GM23338 (cell line): ENCODE measurements around the gene FAM131B. TPM values are rescaled to one million over a fixed set of nuclear protein-coding genes. Genes with fewer than 3 reads are reported as not detected.

Experiments used
- ATAC-seq: fragments of 200-7000 bp; cut with Tn5 transposase; 3 replicates; pipeline ENCODE4 v1.9.1; 2020
- DNase-seq: peaks from one replicate; pipeline ENCODE4 v3.0.0-alpha.2; 2015; ENCODE audit warnings: low spot score
- H2AFZ ChIP-seq: fragments of 200-600 bp; sonication (generic); 2 replicates; pipeline ENCODE4 v1.8.0; 2016; ENCODE audit warnings: antibody characterized with exemption, mild to moderate bottlenecking, moderate library complexity
- H3F3A ChIP-seq: fragments of 200-600 bp; sonication (generic); replicated peaks from 2 replicates; pipeline ENCODE4 v1.8.0; 2017; ENCODE audit warnings: antibody characterized with exemption, mixed run types, low read depth
- H3K27ac ChIP-seq: fragments of 200-600 bp; sonication (generic); 2 replicates; pipeline ENCODE4 v1.6.1; 2016; ENCODE audit warnings: low read depth
- H3K27me3 ChIP-seq: fragments of 200-600 bp; sonication (generic); 2 replicates; pipeline ENCODE4 v1.8.0; 2016; ENCODE audit warnings: mild to moderate bottlenecking, mixed run types, moderate library complexity; ENCODE audit not compliant: insufficient read depth
- H3K36me3 ChIP-seq: fragments of 200-600 bp; sonication (generic); 2 replicates; pipeline ENCODE4 v1.8.0; 2016; ENCODE audit warnings: mild to moderate bottlenecking; ENCODE audit not compliant: insufficient read depth
- H3K4me1 ChIP-seq: fragments of 200-600 bp; sonication (generic); 2 replicates; pipeline ENCODE4 v1.8.0; 2016; ENCODE audit warnings: mild to moderate bottlenecking, moderate library complexity; ENCODE audit not compliant: insufficient read depth
- H3K4me2 ChIP-seq: fragments of 200-600 bp; sonication (generic); 2 replicates; pipeline ENCODE4 v1.7.1; 2017; ENCODE audit warnings: mixed run types
- H3K4me3 ChIP-seq: fragments of 200-600 bp; sonication (generic); 2 replicates; pipeline ENCODE4 v1.6.1; 2016; ENCODE audit warnings: mixed run types
- H3K79me2 ChIP-seq: fragments of 200-600 bp; sonication (generic); replicated peaks from 2 replicates; pipeline ENCODE4 v1.8.0; 2017; ENCODE audit warnings: mild to moderate bottlenecking; ENCODE audit not compliant: insufficient read depth
- H3K9me2 ChIP-seq: fragments of 200-600 bp; sonication (generic); 2 replicates; pipeline ENCODE4 v1.8.0; 2017; ENCODE audit not compliant: insufficient read depth
- H4K20me1 ChIP-seq: fragments of 200-600 bp; sonication (generic); replicated peaks from 2 replicates; pipeline ENCODE4 v1.8.0; 2017; ENCODE audit warnings: mild to moderate bottlenecking; ENCODE audit not compliant: insufficient read depth
- H3K27ac Mint-ChIP-seq: 2 replicates; pipeline ENCODE4 v1.8.0; 2020; ENCODE audit warnings: inconsistent platforms, mild to moderate bottlenecking, moderate library complexity, mixed read lengths
- H3K27me3 Mint-ChIP-seq: 3 replicates; pipeline ENCODE4 v1.8.0; 2022; ENCODE audit warnings: low read depth, mild to moderate bottlenecking, moderate library complexity, mixed read lengths, inconsistent platforms; ENCODE audit not compliant: insufficient read depth, poor library complexity
- H3K36me3 Mint-ChIP-seq: 3 replicates; pipeline ENCODE4 v1.8.0; 2021; ENCODE audit warnings: low read depth, mild to moderate bottlenecking, inconsistent platforms, moderate library complexity, mixed read lengths
- H3K4me1 Mint-ChIP-seq: 3 replicates; pipeline ENCODE4 v1.8.0; 2020; ENCODE audit warnings: mild to moderate bottlenecking, inconsistent platforms, mixed read lengths
- H3K4me3 Mint-ChIP-seq: 3 replicates; pipeline ENCODE4 v1.8.0; 2021; ENCODE audit warnings: moderate library complexity, mild to moderate bottlenecking, inconsistent platforms, mixed read lengths
- H3K9me3 Mint-ChIP-seq: 3 replicates; pipeline ENCODE4 v1.8.0; 2020; ENCODE audit warnings: moderate library complexity, mild to moderate bottlenecking, inconsistent platforms, mixed read lengths
- CREB1 ChIP-seq: fragments of 250-450 bp; sonication (Bioruptor Pico); IDR thresholded peaks from 2 replicates; pipeline ENCODE4 v1.5.0; 2020; ENCODE audit warnings: low read depth, mild to moderate bottlenecking, moderate library complexity
- ETS1 ChIP-seq: IDR thresholded peaks from 2 replicates; pipeline ENCODE4 v1.6.1; 2016; ENCODE audit warnings: antibody characterized with exemption
- EZH2 ChIP-seq: fragments of 200-600 bp; sonication (generic); IDR thresholded peaks from one replicate; pipeline ENCODE4 v1.8.0; 2017; ENCODE audit warnings: antibody characterized with exemption, mild to moderate bottlenecking, low read depth; ENCODE audit not compliant: unreplicated experiment
- EZH2phosphoT487 ChIP-seq: fragments of 200-600 bp; sonication (generic); IDR thresholded peaks from one replicate; pipeline ENCODE4 v1.8.1; 2018; ENCODE audit warnings: antibody characterized with exemption; ENCODE audit not compliant: unreplicated experiment
- JUNB ChIP-seq: IDR thresholded peaks from one replicate; pipeline ENCODE4 v1.6.1; 2016; ENCODE audit warnings: antibody characterized with exemption; ENCODE audit not compliant: unreplicated experiment
- NANOG ChIP-seq: IDR thresholded peaks from 2 replicates; pipeline ENCODE4 v1.6.1; 2016; ENCODE audit warnings: antibody characterized with exemption, borderline replicate concordance
- POLR2AphosphoS5 ChIP-seq: IDR thresholded peaks from 2 replicates; pipeline ENCODE4 v1.6.1; 2016; ENCODE audit warnings: antibody characterized with exemption, low read depth
- STAT1 ChIP-seq: IDR thresholded peaks from one replicate; pipeline ENCODE4 v1.6.1; 2016; ENCODE audit warnings: antibody characterized with exemption; ENCODE audit not compliant: unreplicated experiment
- ZNF114 ChIP-seq: fragments of 250-450 bp; sonication (Bioruptor Pico); IDR thresholded peaks from 2 replicates; pipeline ENCODE4 v1.5.0; 2020; ENCODE audit warnings: mild to moderate bottlenecking, moderate library complexity
- ZNF331 ChIP-seq: fragments of 250-450 bp; sonication (Bioruptor Pico); IDR thresholded peaks from 2 replicates; pipeline ENCODE4 v1.5.0; 2020; ENCODE audit warnings: low read depth, mild to moderate bottlenecking, moderate library complexity
- ZNF462 ChIP-seq: fragments of 250-450 bp; sonication (Bioruptor Pico); IDR thresholded peaks from 2 replicates; pipeline ENCODE4 v1.5.0; 2020; ENCODE audit warnings: mild to moderate bottlenecking, moderate library complexity
- polyA plus RNA-seq: library from polyadenylated mRNA; unstranded; fragments of >200 nt; fragmentation: Nextera tagmentation; extraction: Ambion mirVana; gene quantifications from 2 replicates; pipeline ENCODE4 v1.2.1, GENCODE V29; 2016
- total RNA-seq: library from RNA; depleted of rRNA; stranded (reverse); fragments of >200 nt; shearing (Covaris generic); gene quantifications from 2 replicates; pipeline ENCODE4 v1.2.3, GENCODE V29; 2014
- TF ChIP-seq, protein P1 (sequence below), 2 experiments: fragments of 200-600 bp in 1 of 2; sonication (generic) in 1 of 2; conservative IDR thresholded peaks; 2 replicates each; pipeline versions ENCODE4 v1.5.1 to v1.6.1; 2016 to 2017; ENCODE audit warnings: antibody characterized with exemption in 2 of 2, low read depth in 2 of 2, mild to moderate bottlenecking in 2 of 2, moderate library complexity in 1 of 2
- TF ChIP-seq, protein P2 (sequence below): IDR thresholded peaks from one replicate; pipeline ENCODE4 v1.6.1; 2018; ENCODE audit warnings: antibody characterized with exemption; ENCODE audit not compliant: unreplicated experiment

The FAM131B gene
- total and polyA plus RNA-seq, 2 experiments from 2014 or later: 4.7 to 30.2 TPM

DNA sequence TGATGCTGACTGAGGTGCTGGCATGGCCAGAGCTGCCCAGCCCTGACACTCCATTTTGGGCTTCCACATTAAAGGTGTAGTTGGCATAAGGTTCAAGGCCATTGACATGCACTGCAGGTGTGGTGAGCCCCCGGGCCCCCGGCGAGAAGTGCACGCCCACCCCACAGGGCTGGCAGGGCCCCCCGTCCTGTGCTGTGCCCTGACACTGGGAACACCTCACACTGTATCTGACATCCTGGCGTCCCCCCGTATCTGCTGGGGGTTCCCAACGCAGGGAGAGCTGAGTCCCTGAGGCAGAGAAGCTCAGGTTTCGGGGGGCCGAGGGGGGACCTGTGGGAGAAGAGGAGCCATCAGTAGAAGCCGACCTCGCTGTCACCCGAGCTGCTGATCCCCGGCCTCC, 36.1 kb upstream of the FAM131B start:
- TF ChIP-seq EZH2phosphoT487: no peak
- TF ChIP-seq, protein P1, sequence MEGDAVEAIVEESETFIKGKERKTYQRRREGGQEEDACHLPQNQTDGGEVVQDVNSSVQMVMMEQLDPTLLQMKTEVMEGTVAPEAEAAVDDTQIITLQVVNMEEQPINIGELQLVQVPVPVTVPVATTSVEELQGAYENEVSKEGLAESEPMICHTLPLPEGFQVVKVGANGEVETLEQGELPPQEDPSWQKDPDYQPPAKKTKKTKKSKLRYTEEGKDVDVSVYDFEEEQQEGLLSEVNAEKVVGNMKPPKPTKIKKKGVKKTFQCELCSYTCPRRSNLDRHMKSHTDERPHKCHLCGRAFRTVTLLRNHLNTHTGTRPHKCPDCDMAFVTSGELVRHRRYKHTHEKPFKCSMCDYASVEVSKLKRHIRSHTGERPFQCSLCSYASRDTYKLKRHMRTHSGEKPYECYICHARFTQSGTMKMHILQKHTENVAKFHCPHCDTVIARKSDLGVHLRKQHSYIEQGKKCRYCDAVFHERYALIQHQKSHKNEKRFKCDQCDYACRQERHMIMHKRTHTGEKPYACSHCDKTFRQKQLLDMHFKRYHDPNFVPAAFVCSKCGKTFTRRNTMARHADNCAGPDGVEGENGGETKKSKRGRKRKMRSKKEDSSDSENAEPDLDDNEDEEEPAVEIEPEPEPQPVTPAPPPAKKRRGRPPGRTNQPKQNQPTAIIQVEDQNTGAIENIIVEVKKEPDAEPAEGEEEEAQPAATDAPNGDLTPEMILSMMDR (conservative IDR thresholded peaks at IDR 0.05; ENCODE audit: low read depth in 2 of 2): no peak
- TF ChIP-seq ZNF114 (CRISPR knock-in tag): no peak
- TF ChIP-seq JUNB: no peak
- TF ChIP-seq ETS1: no peak
- TF ChIP-seq NANOG: no peak
- TF ChIP-seq POLR2AphosphoS5: no peak
- TF ChIP-seq, protein P2, sequence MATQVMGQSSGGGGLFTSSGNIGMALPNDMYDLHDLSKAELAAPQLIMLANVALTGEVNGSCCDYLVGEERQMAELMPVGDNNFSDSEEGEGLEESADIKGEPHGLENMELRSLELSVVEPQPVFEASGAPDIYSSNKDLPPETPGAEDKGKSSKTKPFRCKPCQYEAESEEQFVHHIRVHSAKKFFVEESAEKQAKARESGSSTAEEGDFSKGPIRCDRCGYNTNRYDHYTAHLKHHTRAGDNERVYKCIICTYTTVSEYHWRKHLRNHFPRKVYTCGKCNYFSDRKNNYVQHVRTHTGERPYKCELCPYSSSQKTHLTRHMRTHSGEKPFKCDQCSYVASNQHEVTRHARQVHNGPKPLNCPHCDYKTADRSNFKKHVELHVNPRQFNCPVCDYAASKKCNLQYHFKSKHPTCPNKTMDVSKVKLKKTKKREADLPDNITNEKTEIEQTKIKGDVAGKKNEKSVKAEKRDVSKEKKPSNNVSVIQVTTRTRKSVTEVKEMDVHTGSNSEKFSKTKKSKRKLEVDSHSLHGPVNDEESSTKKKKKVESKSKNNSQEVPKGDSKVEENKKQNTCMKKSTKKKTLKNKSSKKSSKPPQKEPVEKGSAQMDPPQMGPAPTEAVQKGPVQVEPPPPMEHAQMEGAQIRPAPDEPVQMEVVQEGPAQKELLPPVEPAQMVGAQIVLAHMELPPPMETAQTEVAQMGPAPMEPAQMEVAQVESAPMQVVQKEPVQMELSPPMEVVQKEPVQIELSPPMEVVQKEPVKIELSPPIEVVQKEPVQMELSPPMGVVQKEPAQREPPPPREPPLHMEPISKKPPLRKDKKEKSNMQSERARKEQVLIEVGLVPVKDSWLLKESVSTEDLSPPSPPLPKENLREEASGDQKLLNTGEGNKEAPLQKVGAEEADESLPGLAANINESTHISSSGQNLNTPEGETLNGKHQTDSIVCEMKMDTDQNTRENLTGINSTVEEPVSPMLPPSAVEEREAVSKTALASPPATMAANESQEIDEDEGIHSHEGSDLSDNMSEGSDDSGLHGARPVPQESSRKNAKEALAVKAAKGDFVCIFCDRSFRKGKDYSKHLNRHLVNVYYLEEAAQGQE: no peak
- TF ChIP-seq STAT1: no peak
- TF ChIP-seq ZNF331 (CRISPR knock-in tag): no peak
- TF ChIP-seq CREB1 (CRISPR knock-in tag): no peak
- no peak for TF ChIP-seq ZNF462 (CRISPR knock-in tag)
- TF ChIP-seq EZH2: no peak
- H3K27me3 ChIP-seq: no peaks in the 10 kb centered on the region
- peaks cover 5% of the 10 kb centered on the region for H4K20me1 ChIP-seq
- H3F3A ChIP-seq: 0 out of 2 replicates have a peak, but pooled peaks cover 12% of the 10 kb centered on the region
- H3K9me2 ChIP-seq: no peaks in the 10 kb centered on the region
- DNase-seq (no peak), ATAC-seq (no peak)
- Mint-ChIP-seq H3K4me1 (peaks cover 3% of the 10 kb centered on the region; the same call in 2 of the 3 replicates), H3K36me3 (peaks cover 92% of the 10 kb centered on the region), H3K27me3 (peaks cover 4% of the 10 kb centered on the region), H3K4me3 (no peak overlapping the region), H3K27ac (no peak overlapping the region), H3K9me3 (no peaks in the 10 kb centered on the region)
- no peak overlapping the region for H3K4me2 ChIP-seq
- no peak overlapping the region for H2AFZ ChIP-seq
- H3K4me1 ChIP-seq: peaks cover 5% of the 10 kb centered on the region
- H3K79me2 ChIP-seq: peaks cover 22% of the 10 kb centered on the region
- no peak overlapping the region for H3K27ac ChIP-seq
- H3K4me3 ChIP-seq: no peak overlapping the region
- H3K36me3 ChIP-seq: peaks cover 44% of the 10 kb centered on the region
